Forelimb muscle (tissue), 1 donor: ENCODE measurements around the gene SFXN3. TPM values are rescaled to one million over a fixed set of nuclear protein-coding genes. Genes with fewer than 3 reads are reported as not detected.

Experiments
- DNase-seq: peaks from one replicate; pipeline ENCODE4 v3.0.0-alpha.2; 2013; ENCODE audit warnings: low read depth
- polyA plus RNA-seq: library from polyadenylated mRNA; unstranded; fragments of 120-200 nt; gene quantifications from one replicate; pipeline ENCODE4 v1.2.1, GENCODE V29; 2013; ENCODE audit not compliant: insufficient read length

SFXN3 gene
- polyA plus RNA-seq, 1 donor = 22.5 TPM

- no peak for DNase-seq
Measured at GRCh38 chr10:101056365-101057151, 25.5 kb downstream of the SFXN3 start.

- peak; percentile 93 for DNase-seq
Measured at GRCh38 chr10:101060036-101060950, 29.3 kb downstream of the SFXN3 start.

GRCh38 chr10:101060951-101061623 is 30.1 kb downstream of the SFXN3 start:
- DNase-seq = peak; percentile 82

GRCh38 chr10:101061624-101062231 is 30.7 kb downstream of the SFXN3 start, which contains the start of gene KAZALD1:
Gene KAZALD1 (plus strand): TSS chr10:101061989. CDS start chr10:101062593, 604 bp downstream.
- DNase-seq = peak; percentile 93

GRCh38 chr10:101062232-101063049 is 31.4 kb downstream of the SFXN3 start:
- no peak for DNase-seq

- DNase-seq = no peak
Measured at GRCh38 chr10:101063050-101063525, 32.1 kb downstream of the SFXN3 start.

GRCh38 chr10:101063548-101064414 is 32.7 kb downstream of the SFXN3 start:
- DNase-seq = no peak

GRCh38 chr10:101064415-101065030 is 33.5 kb downstream of the SFXN3 start:
- no peak for DNase-seq

- no peak for DNase-seq
Measured at GRCh38 chr10:101065481-101066145, 34.6 kb downstream of the SFXN3 start.

- no peak for DNase-seq
Measured at GRCh38 chr10:101066146-101066895, 35.3 kb downstream of the SFXN3 start.

GRCh38 chr10:101066896-101067355 is 35.9 kb downstream of the SFXN3 start:
- DNase-seq = no peak

- no peak for DNase-seq
Measured at GRCh38 chr10:101067356-101068083, 36.5 kb downstream of the SFXN3 start.

GRCh38 chr10:101069441-101069840 is 38.4 kb downstream of the SFXN3 start:
- DNase-seq = no peak

- DNase-seq = no peak
Measured at GRCh38 chr10:101070098-101070497, 39.1 kb downstream of the SFXN3 start.

- no peak for DNase-seq
Measured at GRCh38 chr10:101071267-101071884, 40.3 kb downstream of the SFXN3 start.

GRCh38 chr10:101071885-101072433 is 40.9 kb downstream of the SFXN3 start:
- no peak for DNase-seq
